ENCODE measurements around the gene KASH5.
"Not testable (repeated sequence)": the region's sequence is repeated elsewhere in the genome, so short reads cannot be mapped to it uniquely, and the experiment has no call there.

Gene KASH5

GRCh38 chr19:49453757-49454240 is 65.8 kb downstream of the KASH5 start:
- DNase-seq (ENCODE audit: low read depth in 2 of 3, low spot score in 2 of 3), result no peak

GRCh38 chr19:49455773-49456172 is 67.7 kb downstream of the KASH5 start:
- no peak for DNase-seq (ENCODE audit: low read depth in 2 of 3, low spot score in 2 of 3)

GRCh38 chr19:49456326-49456725 is 68.3 kb downstream of the KASH5 start:
- DNase-seq (ENCODE audit: low read depth in 2 of 3, low spot score in 2 of 3), result no peak

GRCh38 chr19:49458567-49458903 is 70.5 kb downstream of the KASH5 start:
- no peak for DNase-seq (ENCODE audit: low read depth in 2 of 3, low spot score in 2 of 3)

GRCh38 chr19:49459388-49459787 is 71.3 kb downstream of the KASH5 start:
- no peak for DNase-seq (ENCODE audit: low read depth in 2 of 3, low spot score in 2 of 3)

DNA sequence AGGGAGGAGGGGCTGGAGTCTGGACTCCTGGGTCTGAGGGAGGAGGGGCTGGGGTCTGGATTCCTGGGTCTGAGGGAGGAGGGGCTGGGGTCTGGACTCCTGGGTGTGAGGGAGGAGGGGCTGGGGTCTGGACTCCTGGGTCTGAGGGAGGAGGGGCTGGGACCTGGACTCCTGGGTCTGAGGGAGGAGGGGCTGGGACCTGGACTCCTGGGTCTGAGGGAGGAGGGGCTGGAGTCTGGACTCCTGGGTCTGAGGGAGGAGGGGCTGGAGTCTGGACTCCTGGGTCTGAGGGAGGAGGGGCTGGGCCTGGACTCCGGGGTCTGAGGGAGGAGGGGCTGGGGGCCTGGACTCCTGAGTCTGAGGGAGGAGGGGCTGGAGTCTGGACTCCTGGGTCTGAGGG is 73.1 kb downstream of the KASH5 start:
- DNase-seq (ENCODE audit: low read depth in 2 of 3, low spot score in 2 of 3), result not testable (repeated sequence)

DNA sequence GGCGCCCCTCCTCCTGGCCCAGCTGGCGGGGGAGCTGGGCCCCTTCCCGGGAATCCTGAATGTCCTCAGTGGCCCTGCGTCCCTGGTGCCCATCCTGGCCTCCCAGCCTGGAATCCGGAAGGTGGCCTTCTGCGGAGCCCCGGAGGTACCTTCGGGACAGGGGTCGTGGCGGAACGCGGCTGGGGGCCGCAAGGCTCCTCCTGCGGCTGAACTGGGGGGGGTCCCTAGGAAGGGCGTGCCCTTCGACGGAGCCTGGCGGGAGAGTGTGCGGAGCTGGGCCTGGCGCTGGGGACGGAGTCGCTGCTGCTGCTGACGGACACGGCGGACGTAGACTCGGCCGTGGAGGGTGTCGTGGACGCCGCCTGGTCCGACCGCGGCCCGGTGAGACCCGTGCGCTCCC is 73.6 kb downstream of the KASH5 start:
- DNase-seq (ENCODE audit: low read depth in 2 of 3, low spot score in 2 of 3), result no peak

DNA sequence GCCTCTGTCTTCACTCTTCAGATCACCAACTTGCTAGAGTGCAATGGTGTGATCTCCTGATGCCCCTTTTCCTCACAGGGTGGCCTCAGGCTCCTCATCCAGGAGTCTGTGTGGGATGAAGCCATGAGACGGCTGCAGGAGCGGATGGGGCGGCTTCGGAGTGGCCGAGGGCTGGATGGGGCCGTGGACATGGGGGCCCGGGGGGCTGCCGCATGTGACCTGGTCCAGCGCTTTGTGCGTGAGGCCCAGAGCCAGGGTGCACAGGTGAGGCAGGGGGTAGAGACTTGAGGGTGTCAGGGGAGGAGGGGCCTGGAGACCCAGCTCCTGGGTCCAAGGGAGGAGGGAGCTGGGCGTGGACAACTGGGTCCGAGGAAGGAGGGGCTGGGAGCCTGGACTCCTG is 74.4 kb downstream of the KASH5 start:
- DNase-seq (ENCODE audit: low read depth in 2 of 3, low spot score in 2 of 3), result no peak

GRCh38 chr19:49463960-49464740 is 76.1 kb downstream of the KASH5 start:
- DNase-seq (ENCODE audit: low read depth in 2 of 3, low spot score in 2 of 3), result no peak

DNA sequence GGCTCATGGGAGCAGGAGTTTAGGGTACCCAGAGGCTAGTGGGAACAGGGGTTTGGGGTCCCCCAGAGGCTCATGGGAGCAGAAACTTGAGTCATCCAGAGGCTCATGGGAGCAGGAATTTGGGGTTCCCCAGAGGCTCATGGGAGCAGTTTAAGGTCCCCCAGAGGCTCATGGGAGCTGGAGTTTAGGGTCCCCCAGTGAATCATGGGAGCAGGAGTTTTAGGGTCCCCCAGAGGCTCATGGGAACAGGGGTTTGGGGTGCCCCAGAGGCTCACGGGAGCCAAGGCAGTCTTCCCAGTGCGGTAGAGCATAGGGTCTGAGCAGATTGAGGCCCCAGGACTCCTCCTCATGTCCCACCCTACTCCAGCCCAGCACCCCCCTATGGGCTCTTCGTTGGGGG is 77.3 kb downstream of the KASH5 start:
- DNase-seq (ENCODE audit: low read depth in 2 of 3, low spot score in 2 of 3), result no peak
